ENCODE measurements around the gene KCNC1.

Gene KCNC1

DNA sequence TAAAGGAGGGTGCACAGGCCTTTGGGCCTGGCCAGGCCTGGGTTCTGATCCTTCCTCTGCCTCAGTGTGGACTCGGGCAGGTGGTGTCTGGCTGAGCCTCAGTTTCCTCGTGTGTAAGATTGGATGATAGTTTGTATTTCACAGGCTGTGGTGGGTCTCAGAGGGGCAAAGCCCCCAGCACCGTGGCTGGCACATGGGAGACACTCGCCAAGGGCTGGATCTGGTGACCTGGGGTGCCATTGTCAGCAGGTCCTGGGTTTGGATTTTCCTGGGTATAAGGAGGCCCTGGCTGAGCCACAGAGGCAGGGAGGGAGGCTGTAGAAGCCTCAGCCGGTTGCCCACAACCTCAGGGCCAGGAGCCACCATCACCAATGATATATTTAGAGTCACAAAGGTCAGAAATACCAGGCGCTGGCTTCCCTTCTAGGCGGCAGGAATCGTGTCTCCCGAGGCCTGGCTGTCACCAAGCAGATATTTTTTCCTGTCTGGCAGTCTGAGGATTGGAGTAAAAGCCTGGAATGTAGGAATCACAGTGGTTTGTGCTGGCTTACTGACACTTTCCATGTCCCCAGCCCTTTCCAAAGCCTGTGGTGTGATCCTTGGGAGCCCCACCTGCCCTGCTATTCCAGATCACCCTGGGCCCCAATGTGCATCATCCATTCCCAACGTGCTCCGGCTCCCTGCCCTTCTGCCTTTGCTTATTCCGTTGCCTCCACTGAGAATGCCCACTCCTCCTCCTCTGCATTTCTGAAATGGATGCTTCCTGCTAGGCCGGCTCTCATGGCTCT lies 15.6 kb downstream of the KCNC1 start:
- TF ChIP-seq, protein P1, sequence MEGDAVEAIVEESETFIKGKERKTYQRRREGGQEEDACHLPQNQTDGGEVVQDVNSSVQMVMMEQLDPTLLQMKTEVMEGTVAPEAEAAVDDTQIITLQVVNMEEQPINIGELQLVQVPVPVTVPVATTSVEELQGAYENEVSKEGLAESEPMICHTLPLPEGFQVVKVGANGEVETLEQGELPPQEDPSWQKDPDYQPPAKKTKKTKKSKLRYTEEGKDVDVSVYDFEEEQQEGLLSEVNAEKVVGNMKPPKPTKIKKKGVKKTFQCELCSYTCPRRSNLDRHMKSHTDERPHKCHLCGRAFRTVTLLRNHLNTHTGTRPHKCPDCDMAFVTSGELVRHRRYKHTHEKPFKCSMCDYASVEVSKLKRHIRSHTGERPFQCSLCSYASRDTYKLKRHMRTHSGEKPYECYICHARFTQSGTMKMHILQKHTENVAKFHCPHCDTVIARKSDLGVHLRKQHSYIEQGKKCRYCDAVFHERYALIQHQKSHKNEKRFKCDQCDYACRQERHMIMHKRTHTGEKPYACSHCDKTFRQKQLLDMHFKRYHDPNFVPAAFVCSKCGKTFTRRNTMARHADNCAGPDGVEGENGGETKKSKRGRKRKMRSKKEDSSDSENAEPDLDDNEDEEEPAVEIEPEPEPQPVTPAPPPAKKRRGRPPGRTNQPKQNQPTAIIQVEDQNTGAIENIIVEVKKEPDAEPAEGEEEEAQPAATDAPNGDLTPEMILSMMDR (IDR thresholded peaks at IDR 0.05), result no peak
- no peaks in the 10 kb centered on the region for H3K4me1 ChIP-seq

GRCh38 chr11:17750801-17751165 lies 16.2 kb downstream of the KCNC1 start:
- H3K27me3 ChIP-seq (ENCODE audit: control insufficient read depth, insufficient read depth, low read length), result no peaks in the 10 kb centered on the region
- H3K36me3 ChIP-seq (ENCODE audit: control insufficient read depth, insufficient read depth, low read length), result no peaks in the 10 kb centered on the region
- no peak overlapping the region for H2AFZ ChIP-seq
- H3K4me3 ChIP-seq (ENCODE audit: low read depth, low read length), result no peak overlapping the region
- no peaks in the 10 kb centered on the region for H3K79me2 ChIP-seq
- H3K27ac ChIP-seq, result no peak overlapping the region
- H3K4me2 ChIP-seq (ENCODE audit: low read length), result no peak overlapping the region
- TF ChIP-seq, protein P1 (IDR thresholded peaks at IDR 0.05), result no peak
- H3K4me1 ChIP-seq, result no peaks in the 10 kb centered on the region
- H3K9ac ChIP-seq, result no peak overlapping the region
- H3K9me3 ChIP-seq (ENCODE audit: control insufficient read depth, low read length), result no peaks in the 10 kb centered on the region

More for the DNA sequence above, 15.6 kb downstream of the KCNC1 start:
- Histone ChIP-seq H3K9me3 (ENCODE audit: control insufficient read depth, low read length) (no peaks in the 10 kb centered on the region), H3K9ac (no peak overlapping the region), H2AFZ (no peak overlapping the region), H3K27me3 (ENCODE audit: control insufficient read depth, insufficient read depth, low read length) (no peaks in the 10 kb centered on the region), H3K27ac (no peak overlapping the region), H3K36me3 (ENCODE audit: control insufficient read depth, insufficient read depth, low read length) (no peaks in the 10 kb centered on the region), H3K4me3 (ENCODE audit: low read depth, low read length) (no peak overlapping the region), H3K79me2 (no peaks in the 10 kb centered on the region), H3K4me2 (ENCODE audit: low read length) (no peak overlapping the region)

DNA sequence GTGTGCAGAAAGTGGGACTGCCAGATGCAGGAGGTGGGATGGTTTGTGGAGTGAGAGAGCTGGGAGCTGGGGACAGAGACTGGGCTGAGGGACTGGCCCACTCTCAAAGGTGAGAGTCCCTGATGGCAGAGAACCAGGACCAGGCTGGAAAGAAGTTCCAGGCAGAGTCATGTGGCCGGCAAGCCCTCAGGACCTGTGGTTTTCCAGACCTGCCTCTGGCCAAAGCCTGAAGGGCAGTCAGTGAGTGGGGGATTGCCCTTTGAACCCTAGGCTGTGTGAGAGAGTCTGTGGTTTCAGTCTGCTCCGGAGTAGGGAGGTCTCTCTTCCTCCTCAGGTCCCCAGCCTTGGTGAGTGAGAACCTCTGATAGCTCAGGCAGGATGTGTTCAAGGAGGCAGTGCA lies 17.0 kb downstream of the KCNC1 start:
- H3K79me2 ChIP-seq, result no peaks in the 10 kb centered on the region
- TF ChIP-seq, protein P1 (IDR thresholded peaks at IDR 0.05), result no peak
- no peaks in the 10 kb centered on the region for H3K36me3 ChIP-seq (ENCODE audit: control insufficient read depth, insufficient read depth, low read length)
- H2AFZ ChIP-seq, result no peak overlapping the region
- no peak overlapping the region for H3K27ac ChIP-seq
- no peaks in the 10 kb centered on the region for H3K27me3 ChIP-seq (ENCODE audit: control insufficient read depth, insufficient read depth, low read length)
- no peak overlapping the region for H3K4me2 ChIP-seq (ENCODE audit: low read length)
- no peaks in the 10 kb centered on the region for H3K9me3 ChIP-seq (ENCODE audit: control insufficient read depth, low read length)
- H3K4me1 ChIP-seq, result no peaks in the 10 kb centered on the region
- no peak overlapping the region for H3K9ac ChIP-seq
- H3K4me3 ChIP-seq (ENCODE audit: low read depth, low read length), result no peak overlapping the region

GRCh38 chr11:17752144-17752543 lies 17.6 kb downstream of the KCNC1 start:
- H3K9me3 ChIP-seq (ENCODE audit: control insufficient read depth, low read length), result no peaks in the 10 kb centered on the region
- no peaks in the 10 kb centered on the region for H3K4me1 ChIP-seq
- no peaks in the 10 kb centered on the region for H3K27me3 ChIP-seq (ENCODE audit: control insufficient read depth, insufficient read depth, low read length)
- no peak overlapping the region for H3K4me3 ChIP-seq (ENCODE audit: low read depth, low read length)
- no peak overlapping the region for H3K9ac ChIP-seq
- no peaks in the 10 kb centered on the region for H3K79me2 ChIP-seq
- no peak overlapping the region for H3K27ac ChIP-seq
- H3K36me3 ChIP-seq (ENCODE audit: control insufficient read depth, insufficient read depth, low read length), result no peaks in the 10 kb centered on the region
- H3K4me2 ChIP-seq (ENCODE audit: low read length), result no peak overlapping the region
- TF ChIP-seq, protein P1 (IDR thresholded peaks at IDR 0.05), result no peak
- H2AFZ ChIP-seq, result no peak overlapping the region

- Histone ChIP-seq H3K79me2 (no peaks in the 10 kb centered on the region), H3K4me3 (ENCODE audit: low read depth, low read length) (no peak overlapping the region), H3K4me2 (ENCODE audit: low read length) (no peak overlapping the region), H3K9ac (no peak overlapping the region), H3K27me3 (ENCODE audit: control insufficient read depth, insufficient read depth, low read length) (no peaks in the 10 kb centered on the region), H3K4me1 (no peaks in the 10 kb centered on the region), H3K27ac (no peak overlapping the region), H3K36me3 (ENCODE audit: control insufficient read depth, insufficient read depth, low read length) (no peaks in the 10 kb centered on the region), H3K9me3 (ENCODE audit: control insufficient read depth, low read length) (no peaks in the 10 kb centered on the region), H2AFZ (no peak overlapping the region)
- TF ChIP-seq, protein P1 (IDR thresholded peaks at IDR 0.05), result no peak
Observed at GRCh38 chr11:17753153-17753552, 18.6 kb downstream of the KCNC1 start.
